Kidney (tissue), 14 donors: ENCODE data around the gene RTEL1. TPM values are rescaled to one million over a fixed set of nuclear protein-coding genes. Genes with fewer than 3 reads are reported as not detected.

Source experiments
- DNase-seq, 5 donors: peaks; one replicate each; pipeline ENCODE4 v3.0.0-alpha.2; 2013 to 2020
- FAIRE-seq: peaks from 2 replicates; lab custom pipeline; 2012; peaks lifted over from hg19 to GRCh38; lab: Jason Lieb, UNC
- H3K27ac ChIP-seq, 2 donors: one replicate each; pipeline ENCODE4 v1.7.0; 2013; ENCODE audit warnings: low read depth in 2 of 2, low read length in 2 of 2, inconsistent platforms in 1 of 2
- H3K27me3 ChIP-seq: one replicate; pipeline ENCODE4 v1.7.1; 2013; ENCODE audit warnings: low read length, inconsistent platforms; ENCODE audit not compliant: control insufficient read depth, insufficient read depth
- H3K36me3 ChIP-seq, 3 donors: one replicate each; pipeline versions ENCODE4 v1.7.0 to v1.7.1; 2013; ENCODE audit warnings: low read length in 3 of 3, control low read depth in 1 of 3, inconsistent platforms in 1 of 3; ENCODE audit not compliant: insufficient read depth in 3 of 3, control insufficient read depth in 2 of 3
- H3K4me1 ChIP-seq, 3 donors: one replicate each; pipeline versions ENCODE4 v1.7.0 to v1.7.1; 2013; ENCODE audit warnings: low read length in 3 of 3, inconsistent platforms in 1 of 3, low read depth in 1 of 3; ENCODE audit not compliant: control insufficient read depth in 2 of 3, insufficient read depth in 2 of 3
- H3K4me3 ChIP-seq, 3 donors: one replicate each; pipeline versions ENCODE4 v1.7.0 to v1.8.1; 2013; ENCODE audit warnings: low read length in 3 of 3, control low read depth in 1 of 3, inconsistent platforms in 1 of 3
- H3K9ac ChIP-seq, 3 donors: one replicate each; pipeline versions ENCODE4 v1.7.0 to v1.7.1; 2013; ENCODE audit warnings: low read length in 3 of 3, control low read depth in 1 of 3, inconsistent platforms in 1 of 3
- H3K9me3 ChIP-seq, 3 donors: one replicate each; pipeline versions ENCODE4 v1.7.0 to v1.7.1; 2013; ENCODE audit warnings: low read length in 3 of 3, control low read depth in 1 of 3, inconsistent platforms in 1 of 3; ENCODE audit not compliant: control insufficient read depth in 2 of 3, insufficient read depth in 1 of 3
- CTCF ChIP-seq: IDR thresholded peaks from 3 replicates; pipeline ENCODE4 v1.5.1; 2012; ENCODE audit warnings: mild to moderate bottlenecking, moderate library complexity, borderline replicate concordance; ENCODE audit not compliant: insufficient read depth; ENCODE audit errors: extremely low read depth
- intact Hi-C: fragments of 100-400 bp; cut with DNase I; formaldehyde crosslinking; loops from one replicate; pipeline ENCODE4 v1.11.1; 2022
- polyA plus RNA-seq: library from polyadenylated mRNA; stranded (reverse); fragments of 350-450 nt; fragmentation: Illumina TruSeq; extraction: RNeasy Lipid Tissue Mini Kit (QIAGEN cat#74804); gene quantifications from one replicate; pipeline ENCODE4 v1.2.3, GENCODE V29; 2014; ENCODE audit warnings: low read depth, low replicate concordance; ENCODE audit not compliant: insufficient read depth
- total RNA-seq: library from RNA; stranded (reverse); fragmentation: NEBNext Ultra II Directional; extraction: Animal tissue kit (Norgen Biotek cat#: 25700); gene quantifications from one replicate; pipeline ENCODE4 v1.2.1, GENCODE V29; 2021
- donor health status: control.
- donor health status: control.
- donor health status: control.
- donor health status: control.
- donor health status: control.
- donor health status: DM: yes; HTN: yes; CAD: no.
- donor health status: Normal renal cell carcinoma (clear cell type).

The RTEL1 gene
- total and polyA plus RNA-seq, 2 donors from 2014 or later, result 5.3 to 37.7 TPM

GRCh38 chr20:63642527-63643247 is 15.4 kb upstream of the RTEL1 start:
- no peak overlapping the region for H3K27ac ChIP-seq
- intact Hi-C loops, result no loop called here
- peaks cover 0 to 5% (median 0%) of the 10 kb centered on the region in 3 donors for H3K4me1 ChIP-seq
- no peaks in the 10 kb centered on the region for H3K9me3 ChIP-seq
- no peak for TF ChIP-seq CTCF
- DNase-seq (peak in 4 of 5 donors; percentile 33 to 89 (median 67)), FAIRE-seq (no peak)
- peak overlapping the region in 1 of 3 donors; percentile 37 for H3K4me3 ChIP-seq
- peak overlapping the region in 1 of 3 donors; percentile 19 for H3K9ac ChIP-seq
- no peaks in the 10 kb centered on the region for H3K36me3 ChIP-seq
- no peaks in the 10 kb centered on the region for H3K27me3 ChIP-seq

- Histone ChIP-seq H3K36me3 (no peaks in the 10 kb centered on the region), H3K9ac (no peak overlapping the region), H3K4me3 (no peak overlapping the region), H3K27me3 (no peaks in the 10 kb centered on the region), H3K9me3 (no peaks in the 10 kb centered on the region), H3K4me1 (peaks cover 0 to 5% (median 0%) of the 10 kb centered on the region in 3 donors), H3K27ac (no peak overlapping the region)
- FAIRE-seq, result no peak
- DNase-seq, result peak in 2 of 5 donors; percentile 68 to 82
- no peak for TF ChIP-seq CTCF
- intact Hi-C loops, result no loop called here
These were observed 14.6 kb upstream of the RTEL1 start for GRCh38 chr20:63643499-63643898.

GRCh38 chr20:63643946-63644345 is 14.2 kb upstream of the RTEL1 start:
- no peak overlapping the region for H3K4me3 ChIP-seq
- H3K27me3 ChIP-seq, result no peaks in the 10 kb centered on the region
- peaks cover 0 to 5% (median 0%) of the 10 kb centered on the region in 3 donors for H3K4me1 ChIP-seq
- TF ChIP-seq CTCF, result no peak
- DNase-seq, result peak in 2 of 5 donors; percentile 56 to 73
- H3K27ac ChIP-seq, result no peak overlapping the region
- FAIRE-seq, result no peak
- intact Hi-C loops, result no loop called here
- no peaks in the 10 kb centered on the region for H3K9me3 ChIP-seq
- no peak overlapping the region for H3K9ac ChIP-seq
- no peaks in the 10 kb centered on the region for H3K36me3 ChIP-seq

- Histone ChIP-seq H3K4me1 (peaks cover 0 to 5% (median 0%) of the 10 kb centered on the region in 3 donors), H3K4me3 (no peak overlapping the region), H3K36me3 (no peaks in the 10 kb centered on the region), H3K27me3 (no peaks in the 10 kb centered on the region), H3K9ac (no peak overlapping the region), H3K9me3 (no peaks in the 10 kb centered on the region), H3K27ac (no peak overlapping the region)
- DNase-seq, result no peak
- TF ChIP-seq CTCF, result no peak
- FAIRE-seq, result no peak
- intact Hi-C loops, result no loop called here
These were observed 12.9 kb upstream of the RTEL1 start for GRCh38 chr20:63645218-63645617.
